Kidney (tissue), 14 donors: ENCODE data around the gene RGSL1. TPM values are rescaled to one million over a fixed set of nuclear protein-coding genes. Genes with fewer than 3 reads are reported as not detected.

Source experiments
- DNase-seq, 5 donors: peaks; one replicate each; pipeline ENCODE4 v3.0.0-alpha.2; 2013 to 2020
- FAIRE-seq: peaks from 2 replicates; lab custom pipeline; 2012; peaks lifted over from hg19 to GRCh38; lab: Jason Lieb, UNC
- H3K27ac ChIP-seq, 2 donors: one replicate each; pipeline ENCODE4 v1.7.0; 2013; ENCODE audit warnings: low read depth in 2 of 2, low read length in 2 of 2, inconsistent platforms in 1 of 2
- H3K27me3 ChIP-seq: one replicate; pipeline ENCODE4 v1.7.1; 2013; ENCODE audit warnings: low read length, inconsistent platforms; ENCODE audit not compliant: control insufficient read depth, insufficient read depth
- H3K36me3 ChIP-seq, 3 donors: one replicate each; pipeline versions ENCODE4 v1.7.0 to v1.7.1; 2013; ENCODE audit warnings: low read length in 3 of 3, control low read depth in 1 of 3, inconsistent platforms in 1 of 3; ENCODE audit not compliant: insufficient read depth in 3 of 3, control insufficient read depth in 2 of 3
- H3K4me1 ChIP-seq, 3 donors: one replicate each; pipeline versions ENCODE4 v1.7.0 to v1.7.1; 2013; ENCODE audit warnings: low read length in 3 of 3, inconsistent platforms in 1 of 3, low read depth in 1 of 3; ENCODE audit not compliant: control insufficient read depth in 2 of 3, insufficient read depth in 2 of 3
- H3K4me3 ChIP-seq, 3 donors: one replicate each; pipeline versions ENCODE4 v1.7.0 to v1.8.1; 2013; ENCODE audit warnings: low read length in 3 of 3, control low read depth in 1 of 3, inconsistent platforms in 1 of 3
- H3K9ac ChIP-seq, 3 donors: one replicate each; pipeline versions ENCODE4 v1.7.0 to v1.7.1; 2013; ENCODE audit warnings: low read length in 3 of 3, control low read depth in 1 of 3, inconsistent platforms in 1 of 3
- H3K9me3 ChIP-seq, 3 donors: one replicate each; pipeline versions ENCODE4 v1.7.0 to v1.7.1; 2013; ENCODE audit warnings: low read length in 3 of 3, control low read depth in 1 of 3, inconsistent platforms in 1 of 3; ENCODE audit not compliant: control insufficient read depth in 2 of 3, insufficient read depth in 1 of 3
- intact Hi-C: fragments of 100-400 bp; cut with DNase I; formaldehyde crosslinking; loops from one replicate; pipeline ENCODE4 v1.11.1; 2022
- polyA plus RNA-seq: library from polyadenylated mRNA; stranded (reverse); fragments of 350-450 nt; fragmentation: Illumina TruSeq; extraction: RNeasy Lipid Tissue Mini Kit (QIAGEN cat#74804); gene quantifications from one replicate; pipeline ENCODE4 v1.2.3, GENCODE V29; 2014; ENCODE audit warnings: low read depth, low replicate concordance; ENCODE audit not compliant: insufficient read depth
- total RNA-seq: library from RNA; stranded (reverse); fragmentation: NEBNext Ultra II Directional; extraction: Animal tissue kit (Norgen Biotek cat#: 25700); gene quantifications from one replicate; pipeline ENCODE4 v1.2.1, GENCODE V29; 2021
- TF ChIP-seq, protein P1 (sequence below): IDR thresholded peaks from 3 replicates; pipeline ENCODE4 v1.5.1; 2012; ENCODE audit warnings: mild to moderate bottlenecking, moderate library complexity, borderline replicate concordance; ENCODE audit not compliant: insufficient read depth; ENCODE audit errors: extremely low read depth
- donor health status: control.
- donor health status: control.
- donor health status: control.
- donor health status: control.
- donor health status: control.
- donor health status: DM: yes; HTN: yes; CAD: no.
- donor health status: Normal renal cell carcinoma (clear cell type).

Gene RGSL1
- total and polyA plus RNA-seq, 2 donors from 2014 or later: not detected

- no peak overlapping the region for H3K9ac ChIP-seq
- H3K4me3 ChIP-seq: no peak overlapping the region
- peaks cover 0 to 6% (median 0%) of the 10 kb centered on the region in 3 donors for H3K9me3 ChIP-seq
- no peaks in the 10 kb centered on the region for H3K4me1 ChIP-seq
- intact Hi-C loops: no loop called here
- DNase-seq (no peak), FAIRE-seq (no peak)
- no peaks in the 10 kb centered on the region for H3K27me3 ChIP-seq
- TF ChIP-seq, protein P1, sequence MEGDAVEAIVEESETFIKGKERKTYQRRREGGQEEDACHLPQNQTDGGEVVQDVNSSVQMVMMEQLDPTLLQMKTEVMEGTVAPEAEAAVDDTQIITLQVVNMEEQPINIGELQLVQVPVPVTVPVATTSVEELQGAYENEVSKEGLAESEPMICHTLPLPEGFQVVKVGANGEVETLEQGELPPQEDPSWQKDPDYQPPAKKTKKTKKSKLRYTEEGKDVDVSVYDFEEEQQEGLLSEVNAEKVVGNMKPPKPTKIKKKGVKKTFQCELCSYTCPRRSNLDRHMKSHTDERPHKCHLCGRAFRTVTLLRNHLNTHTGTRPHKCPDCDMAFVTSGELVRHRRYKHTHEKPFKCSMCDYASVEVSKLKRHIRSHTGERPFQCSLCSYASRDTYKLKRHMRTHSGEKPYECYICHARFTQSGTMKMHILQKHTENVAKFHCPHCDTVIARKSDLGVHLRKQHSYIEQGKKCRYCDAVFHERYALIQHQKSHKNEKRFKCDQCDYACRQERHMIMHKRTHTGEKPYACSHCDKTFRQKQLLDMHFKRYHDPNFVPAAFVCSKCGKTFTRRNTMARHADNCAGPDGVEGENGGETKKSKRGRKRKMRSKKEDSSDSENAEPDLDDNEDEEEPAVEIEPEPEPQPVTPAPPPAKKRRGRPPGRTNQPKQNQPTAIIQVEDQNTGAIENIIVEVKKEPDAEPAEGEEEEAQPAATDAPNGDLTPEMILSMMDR: no peak
- H3K36me3 ChIP-seq: no peaks in the 10 kb centered on the region
- H3K27ac ChIP-seq: no peak overlapping the region
Measured at GRCh38 chr1:182476625-182477024, 26.7 kb downstream of the RGSL1 start.

DNA sequence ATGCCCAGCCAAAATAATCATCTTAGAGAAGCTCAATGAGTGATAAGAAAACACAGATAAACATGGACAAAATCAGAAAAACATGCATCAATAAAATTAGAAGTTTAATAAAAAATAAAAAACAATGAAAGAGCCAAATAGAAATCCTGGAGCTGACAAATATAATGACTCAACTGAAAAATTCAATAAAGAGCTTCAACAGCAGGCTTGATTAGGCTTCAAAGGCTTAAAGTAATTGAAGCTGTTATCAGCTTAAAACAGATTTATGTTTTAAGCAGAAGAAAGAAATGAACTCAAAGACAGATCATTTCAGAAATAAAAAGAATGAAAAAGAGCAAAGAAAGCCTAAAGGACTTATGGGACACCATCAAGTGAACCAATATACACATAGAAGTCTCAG is 28.3 kb downstream of the RGSL1 start:
- Histone ChIP-seq H3K9ac (no peak overlapping the region), H3K4me3 (no peak overlapping the region), H3K9me3 (peaks cover 0 to 6% (median 0%) of the 10 kb centered on the region in 3 donors), H3K4me1 (no peaks in the 10 kb centered on the region), H3K36me3 (no peaks in the 10 kb centered on the region), H3K27me3 (no peaks in the 10 kb centered on the region), H3K27ac (no peak overlapping the region)
- DNase-seq (no peak), FAIRE-seq (no peak)
- intact Hi-C loops: no loop called here
- TF ChIP-seq, protein P1: no peak

- DNase-seq (no peak), FAIRE-seq (no peak)
- Histone ChIP-seq H3K27me3 (no peaks in the 10 kb centered on the region), H3K27ac (no peak overlapping the region), H3K4me3 (no peak overlapping the region), H3K9me3 (no peaks in the 10 kb centered on the region), H3K36me3 (no peaks in the 10 kb centered on the region), H3K4me1 (no peaks in the 10 kb centered on the region), H3K9ac (no peak overlapping the region)
- intact Hi-C loops: no loop called here
- TF ChIP-seq, protein P1: no peak
Measured at GRCh38 chr1:182484067-182484466, 34.1 kb downstream of the RGSL1 start.
